Measurements from ENCODE around the gene PPP1R1C.

- no peak for TF ChIP-seq POLR2A (IDR thresholded peaks at IDR 0.05; ENCODE audit: low read depth, low read length)
- no peak for TF ChIP-seq TAF1 (IDR thresholded peaks at IDR 0.05; ENCODE audit: borderline replicate concordance, low read depth, low read length)
These were observed 39.1 kb upstream of the PPP1R1C start for GRCh38 chr2:181946444-181947127.

All from GM12892 (cell line).